T-cell (primary cell): ENCODE data around the gene GBA2. TPM values are rescaled to one million over a fixed set of nuclear protein-coding genes. Genes with fewer than 3 reads are reported as not detected.
A peak's percentile ranks its signal among the peaks of the same experiment; 100 is the strongest.

Experiments
- ATAC-seq, 4 experiments: fragments of 200-7000 bp in 3 of 4; fragments of 150-1000 bp in 1 of 4; cut with Tn5 transposase; replicated peaks in 1 of 4; 1 replicate in 3 of 4; 2 replicates in 1 of 4; pipeline ENCODE4 v1.10.0; 2021; ENCODE audit warnings: moderate library complexity in 3 of 4, mild to moderate bottlenecking in 2 of 4, moderate number of reproducible peaks in 1 of 4
- CTCF ChIA-PET, 2 donors: fragments of 300-600 bp; sonication (Branson Sonifier 250); formaldehyde crosslinking; loops; one replicate each; lab custom pipeline; 2022; ENCODE audit warnings: antibody characterized with exemption in 2 of 2; lab: Charles Lee
- POLR2A ChIA-PET, 2 donors: fragments of 300-600 bp; sonication (Branson Sonifier 250); formaldehyde crosslinking; loops; one replicate each; lab custom pipeline; 2022; ENCODE audit warnings: antibody characterized with exemption in 2 of 2; lab: Charles Lee
- DNase-seq, 35 experiments: peaks; one replicate each; pipeline versions ENCODE4 v3.0.0 to v3.0.0-alpha.2; 2013 to 2023
- H3K27ac ChIP-seq: one replicate; pipeline ENCODE4 v1.5.1; 2013; ENCODE audit warnings: low read length
- H3K27me3 ChIP-seq, 2 experiments: replicated peaks in 1 of 2; 1 replicate in 1 of 2; 2 replicates in 1 of 2; pipeline versions ENCODE4 v1.6.1 to v1.7.0; 2013; ENCODE audit warnings: low read length in 1 of 2, mixed read lengths in 1 of 2; ENCODE audit not compliant: control insufficient read depth in 2 of 2, insufficient read depth in 2 of 2; ENCODE audit errors: extremely low read depth in 1 of 2
- H3K36me3 ChIP-seq, 2 donors: 1 replicate in 1 of 2; 2 replicates in 1 of 2; pipeline versions ENCODE4 v1.6.1 to v1.7.0; 2013; ENCODE audit warnings: low read length in 1 of 2; ENCODE audit not compliant: control insufficient read depth in 2 of 2, insufficient read depth in 1 of 2; ENCODE audit errors: extremely low read depth in 1 of 2
- H3K4me1 ChIP-seq, 2 experiments: 1 replicate in 1 of 2; 2 replicates in 1 of 2; pipeline versions ENCODE4 v1.6.1 to v1.7.0; 2013; ENCODE audit warnings: low read length in 2 of 2, mixed read lengths in 1 of 2; ENCODE audit not compliant: insufficient read depth in 2 of 2, control insufficient read depth in 1 of 2; ENCODE audit errors: extremely low read depth in 1 of 2
- H3K4me3 ChIP-seq, 2 donors: 1 replicate in 1 of 2; 2 replicates in 1 of 2; pipeline versions ENCODE4 v1.5.1 to v1.7.0; 2013; ENCODE audit warnings: mild to moderate bottlenecking in 2 of 2, low read length in 1 of 2, moderate library complexity in 1 of 2; ENCODE audit not compliant: control insufficient read depth in 1 of 2; ENCODE audit errors: extremely low read depth in 1 of 2
- H3K9me3 ChIP-seq: 2 replicates; pipeline ENCODE4 v1.7.0; 2013
- H3K27ac Mint-ChIP-seq, 2 donors: one replicate each; pipeline ENCODE4 v1.8.0; 2020 to 2021; ENCODE audit warnings: mild to moderate bottlenecking in 2 of 2, mixed read lengths in 2 of 2
- H3K27me3 Mint-ChIP-seq, 2 donors: one replicate each; pipeline ENCODE4 v1.8.0; 2021 to 2022; ENCODE audit warnings: mixed read lengths in 2 of 2
- H3K36me3 Mint-ChIP-seq: one replicate; pipeline ENCODE4 v1.8.0; 2021; ENCODE audit warnings: mixed read lengths
- H3K4me1 Mint-ChIP-seq, 3 donors: one replicate each; pipeline ENCODE4 v1.8.0; 2020 to 2022; ENCODE audit warnings: mixed read lengths in 3 of 3, mild to moderate bottlenecking in 1 of 3
- H3K4me3 Mint-ChIP-seq, 3 donors: one replicate each; pipeline ENCODE4 v1.8.0; 2020 to 2022; ENCODE audit warnings: mild to moderate bottlenecking in 3 of 3, mixed read lengths in 3 of 3, moderate library complexity in 3 of 3
- H3K9me3 Mint-ChIP-seq, 3 donors: one replicate each; pipeline ENCODE4 v1.8.0; 2020 to 2022; ENCODE audit warnings: mixed read lengths in 3 of 3
- WGBS: methylation state at CpG from one replicate; pipeline ENCODE4 v1.1.5; 2013; ENCODE audit warnings: missing lambda C conversion rate; ENCODE audit not compliant: insufficient coverage; 5-methylcytosine and 5-hydroxymethylcytosine counted together
- total RNA-seq, 35 experiments: library from RNA in 6 of 35; stranded (reverse) in 6 of 35; fragments of 120-200 nt in 1 of 35; gene quantifications; one replicate each; pipeline versions ENCODE4 v1.2.1 to v1.2.4 and lab custom pipeline; 2013 to 2026

Gene GBA2
- total RNA-seq, 5 donors from 2014 or later (not counting 1 experiment from before 2014, with no cell fraction given), result 35.4 to 63.3 (median 60.1) TPM

- Histone ChIP-seq H3K4me3 (no peak overlapping the region), H3K36me3 (peaks cover 7 to 52% of the 10 kb centered on the region in 2 donors), H3K27me3 (no peaks in the 10 kb centered on the region), H3K27ac (no peak overlapping the region), H3K9me3 (no peaks in the 10 kb centered on the region), H3K4me1 (peaks cover 16 to 36% of the 10 kb centered on the region in 2 experiments)
- 100% methylated on average over 1 of the region's 2 CpGs for WGBS
- Mint-ChIP-seq H3K27me3 (no peaks in the 10 kb centered on the region), H3K9me3 (no peaks in the 10 kb centered on the region), H3K4me1 (peaks cover 52 to 54% (median 54%) of the 10 kb centered on the region in 3 donors), H3K36me3 (peaks cover 51% of the 10 kb centered on the region), H3K4me3 (no peak overlapping the region), H3K27ac (peak overlapping the region in 1 of 2 donors; percentile 41)
- no peak for DNase-seq
- POLR2A ChIA-PET, result no interaction called here
- ATAC-seq, result no peak
- CTCF ChIA-PET, result interaction anchor here (0.6 to 1.1 kb wide), 4 partner anchors 13 to 81 kb away, joined by 3 read pairs; partner anchors contain the start of gene ARHGEF39 (in 1 of the 2)
Measured at GRCh38 chr9:35743452-35743851, 5.6 kb downstream of the GBA2 start.

GRCh38 chr9:35741740-35742139 is 7.3 kb downstream of the GBA2 start:
- peak in 2 of 4 experiments; percentile 30 to 32 for ATAC-seq
- no peaks in the 10 kb centered on the region for H3K9me3 Mint-ChIP-seq

GRCh38 chr9:35740243-35740642 is 8.8 kb downstream of the GBA2 start:
- Histone ChIP-seq H3K27me3 (no peaks in the 10 kb centered on the region), H3K27ac (no peak overlapping the region), H3K4me3 (no peak overlapping the region), H3K4me1 (peaks cover 3 to 19% of the 10 kb centered on the region in 2 experiments), H3K9me3 (no peaks in the 10 kb centered on the region), H3K36me3 (peaks cover 19 to 84% of the 10 kb centered on the region in 2 donors)
- Mint-ChIP-seq H3K4me1 (peaks cover 28 to 34% (median 34%) of the 10 kb centered on the region in 3 donors), H3K4me3 (no peak overlapping the region), H3K27me3 (no peaks in the 10 kb centered on the region), H3K27ac (no peak overlapping the region), H3K9me3 (no peaks in the 10 kb centered on the region), H3K36me3 (peaks cover 62% of the 10 kb centered on the region)
- ATAC-seq (no peak), DNase-seq (no peak)
- ChIA-PET POLR2A (no interaction called here), CTCF (interaction anchor here in 1 of 2 donors (0.5 kb wide), 1 partner anchor 17 kb away, joined by 3 read pairs; no protein-coding TSS in a partner anchor)
- WGBS, result 95% methylated on average over 4 of the region's 6 CpGs

More at GRCh38 chr9:35741740-35742139, 7.3 kb downstream of the GBA2 start:
- 41% methylated on average over 7 of the region's 7 CpGs for WGBS
- ChIA-PET POLR2A (interaction anchor here in 1 of 2 donors (0.6 to 0.7 kb wide), 2 partner anchors 74 to 85 kb away, joined by 3 to 5 read pairs; no protein-coding TSS in a partner anchor), CTCF (interaction anchor here (0.6 to 0.7 kb wide), 2 partner anchors 51 to 690 kb away, joined by 3 to 5 read pairs; no protein-coding TSS in a partner anchor)
- Mint-ChIP-seq H3K27ac (peak overlapping the region; percentile 36 to 64), H3K4me1 (peaks cover 36 to 38% (median 37%) of the 10 kb centered on the region in 3 donors), H3K36me3 (peaks cover 61% of the 10 kb centered on the region), H3K4me3 (no peak overlapping the region), H3K27me3 (no peaks in the 10 kb centered on the region)
- DNase-seq, result peak in 1 of 35 experiments; percentile 27
- H3K4me1 ChIP-seq, result peaks cover 3 to 19% of the 10 kb centered on the region in 2 experiments
- H3K27ac ChIP-seq, result no peak overlapping the region
- H3K4me3 ChIP-seq, result no peak overlapping the region
- H3K27me3 ChIP-seq, result no peaks in the 10 kb centered on the region
- H3K9me3 ChIP-seq, result no peaks in the 10 kb centered on the region
- peaks cover 15 to 69% of the 10 kb centered on the region in 2 donors for H3K36me3 ChIP-seq

- CTCF ChIA-PET, result interaction anchor here in 1 of 2 donors (0.7 to 3.4 kb wide), 2 partner anchors 9 to 11 kb away, joined by 4 to 13 read pairs; partner anchors contain the start of genes GBA2 and RGP1
- POLR2A ChIA-PET, result no interaction called here
- H3K4me3 ChIP-seq, result no peak overlapping the region
- H3K27me3 ChIP-seq, result no peaks in the 10 kb centered on the region
- H3K9me3 Mint-ChIP-seq, result no peaks in the 10 kb centered on the region
- H3K27me3 Mint-ChIP-seq, result no peaks in the 10 kb centered on the region
- H3K36me3 Mint-ChIP-seq, result peaks cover 62% of the 10 kb centered on the region
- 100% methylated on average over 3 of the region's 7 CpGs for WGBS
- peaks cover 26 to 35% (median 31%) of the 10 kb centered on the region in 3 donors for H3K4me1 Mint-ChIP-seq
- DNase-seq, result no peak
- H3K36me3 ChIP-seq, result peaks cover 19 to 80% of the 10 kb centered on the region in 2 donors
- peak overlapping the region in 1 of 2 donors; percentile 39 for H3K27ac Mint-ChIP-seq
- no peaks in the 10 kb centered on the region for H3K9me3 ChIP-seq
- no peak overlapping the region for H3K27ac ChIP-seq
- ATAC-seq, result no peak
- H3K4me1 ChIP-seq, result peaks cover 3 to 21% of the 10 kb centered on the region in 2 experiments
- H3K4me3 Mint-ChIP-seq, result no peak overlapping the region
Measured at GRCh38 chr9:35738924-35739323, 10.1 kb downstream of the GBA2 start.

- WGBS, result 93% methylated on average over 4 of the region's 4 CpGs
- no peak overlapping the region for H3K27ac Mint-ChIP-seq
Measured at GRCh38 chr9:35738186-35738585, 10.8 kb downstream of the GBA2 start.

GRCh38 chr9:35737143-35737542 is 11.9 kb downstream of the GBA2 start:
- ChIA-PET CTCF (interaction anchor here (1.1 to 3.4 kb wide), 3 partner anchors 11 to 72 kb away, joined by 3 to 13 read pairs (median 4); partner anchors contain the start of genes ARHGEF39 (in 1 of the 2), GBA2 (in 1 of the 2) and RGP1 (in 1 of the 2)), POLR2A (no interaction called here)
- DNase-seq (no peak), ATAC-seq (no peak)
- peaks cover 19 to 64% of the 10 kb centered on the region in 2 donors for H3K36me3 ChIP-seq
- Mint-ChIP-seq H3K4me3 (no peak overlapping the region), H3K4me1 (peaks cover 25 to 40% (median 38%) of the 10 kb centered on the region in 3 donors), H3K9me3 (no peaks in the 10 kb centered on the region), H3K27me3 (no peaks in the 10 kb centered on the region), H3K27ac (no peak overlapping the region), H3K36me3 (peaks cover 46% of the 10 kb centered on the region)
- H3K9me3 ChIP-seq, result no peaks in the 10 kb centered on the region
- H3K27ac ChIP-seq, result no peak overlapping the region
- 97% methylated on average over 3 of the region's 7 CpGs for WGBS
- peaks cover 9 to 34% of the 10 kb centered on the region in 2 experiments for H3K4me1 ChIP-seq
- H3K27me3 ChIP-seq, result no peaks in the 10 kb centered on the region
- H3K4me3 ChIP-seq, result no peak overlapping the region

More at GRCh38 chr9:35738186-35738585, 10.8 kb downstream of the GBA2 start:
- H3K36me3 ChIP-seq, result peaks cover 19 to 72% of the 10 kb centered on the region in 2 donors
- no peaks in the 10 kb centered on the region for H3K27me3 ChIP-seq
- ChIA-PET POLR2A (no interaction called here), CTCF (interaction anchor here (0.6 to 3.4 kb wide), 4 partner anchors 10 to 1076 kb away, joined by 3 to 13 read pairs (median 4); partner anchors contain the start of genes GBA2 (in 1 of the 2) and RGP1 (in 1 of the 2))
- H3K27me3 Mint-ChIP-seq, result no peaks in the 10 kb centered on the region
- H3K4me3 Mint-ChIP-seq, result no peak overlapping the region
- ATAC-seq, result no peak
- H3K27ac ChIP-seq, result no peak overlapping the region
- H3K9me3 Mint-ChIP-seq, result no peaks in the 10 kb centered on the region
- H3K4me1 ChIP-seq, result peaks cover 6 to 28% of the 10 kb centered on the region in 2 experiments
- H3K4me1 Mint-ChIP-seq, result peaks cover 28 to 37% (median 35%) of the 10 kb centered on the region in 3 donors
- H3K9me3 ChIP-seq, result no peaks in the 10 kb centered on the region
- no peak overlapping the region for H3K4me3 ChIP-seq
- no peak for DNase-seq
- H3K36me3 Mint-ChIP-seq, result peaks cover 55% of the 10 kb centered on the region
